ENCODE measurements around the gene ASTL. TPM values are rescaled to one million over a fixed set of nuclear protein-coding genes. Genes with fewer than 3 reads are reported as not detected.

The ASTL gene
- total and polyA plus RNA-seq, 9 of the 15 experiments (the other 6 are each of a cell fraction or from before 2014, with no cell fraction given): not detected

- Histone ChIP-seq H3K9me3 (replicated peaks; ENCODE audit: control insufficient read depth, insufficient read depth, low read depth, low read length) (no peaks in the 10 kb centered on the region), H3K36me3 (ENCODE audit: control insufficient read depth, insufficient read depth, low read length) (no peaks in the 10 kb centered on the region), H2AFZ (ENCODE audit: low read depth, low read length) (no peak overlapping the region), H3K79me2 (ENCODE audit: control insufficient read depth, insufficient read depth, low read length) (no peaks in the 10 kb centered on the region), H3K4me1 (replicated peaks in 1 of 2; ENCODE audit: control insufficient read depth in 2 of 2, insufficient read depth in 2 of 2, low read length in 2 of 2) (peaks cover 0 to 4% of the 10 kb centered on the region in 2 experiments; a peak in 3 of 5 replicates), H3K27ac (ENCODE audit: extremely low read depth, low read depth, low read length) (no peak overlapping the region), H3K27me3 (ENCODE audit: control insufficient read depth in 2 of 2, insufficient read depth in 2 of 2, low read length in 2 of 2) (peaks cover 34 to 63% of the 10 kb centered on the region in 2 experiments), H3K9ac (ENCODE audit: insufficient read depth in 1 of 2, low read depth in 2 of 2, low read length in 2 of 2) (no peak overlapping the region), H4K20me1 (replicated peaks; ENCODE audit: control insufficient read depth, insufficient read depth, low read length) (0 out of 2 replicates have a peak, but pooled peaks cover 20% of the 10 kb centered on the region), H3K4me3 (no peak overlapping the region), H3K4me2 (ENCODE audit: insufficient read depth, low read length) (no peak overlapping the region), H3K9me1 (ENCODE audit: control insufficient read depth, insufficient read depth, low read length) (no peaks in the 10 kb centered on the region)
- no TSS peak for BruUV-seq (replicated peaks)
- TF ChIP-seq ZNF57 (CRISPR knock-in tag; IDR thresholded peaks at IDR 0.05): no peak
- DNase-seq (ENCODE audit: extremely low read depth in 1 of 4, low spot score in 3 of 4): no peak
- WGBS (ENCODE audit: insufficient coverage, low coverage, missing lambda C conversion rate): under 1% methylated on average over 15 of the region's 15 CpGs
- intact Hi-C loops (cut with micrococcal nuclease): loop anchor here (1.0 to 2.0 kb wide), 3 partner anchors 37 to 371 kb away; no protein-coding TSS in a partner anchor
- in situ Hi-C loops (cut with MboI): no loop called here
- no peak for ATAC-seq
- FAIRE-seq: no peak
- ChIA-PET POLR2A (interaction anchor here (1.3 kb wide), 1 partner anchor 37 kb away, joined by 6 read pairs; no protein-coding TSS in a partner anchor), CTCF (ENCODE audit: low intra/inter-chr PET ratio) (interaction anchor here (0.6 to 3.0 kb wide), 4 partner anchors 124 to 371 kb away, joined by 3 to 40 read pairs (median 3); no protein-coding TSS in a partner anchor)
These were observed 752 bp downstream of the ASTL start for GRCh38 chr2:96137321-96138178.

DNA sequence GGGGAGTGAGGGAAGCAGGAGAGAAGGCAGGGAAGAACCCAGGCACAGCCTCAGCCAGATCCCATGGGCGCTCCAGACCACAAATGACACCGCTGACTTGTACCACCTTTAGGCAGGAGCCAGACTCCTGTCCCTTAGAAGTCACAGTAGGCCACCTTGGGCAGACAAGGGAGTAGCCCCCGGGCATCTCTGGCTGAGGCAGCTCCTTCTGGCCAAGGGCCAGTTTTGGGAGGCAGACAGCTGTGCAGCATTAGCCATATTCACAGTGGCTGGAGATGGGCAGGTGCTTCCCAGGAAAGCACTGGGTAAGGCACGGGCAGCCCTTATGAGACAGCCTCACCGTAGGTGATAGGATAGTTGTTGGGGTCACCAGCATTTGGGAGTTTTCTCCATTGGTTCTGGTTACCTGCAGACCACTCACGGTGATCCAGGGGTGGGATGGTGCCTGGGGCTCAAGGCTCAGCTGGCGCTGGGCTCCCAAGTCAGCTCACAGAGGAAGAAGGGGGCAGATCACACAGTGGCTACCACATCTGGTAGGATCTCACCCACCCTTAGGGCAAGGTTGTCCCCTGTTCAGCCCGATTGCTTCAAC lies 2.1 kb downstream of the ASTL start:
- in situ Hi-C loops (cut with MboI): no loop called here
- intact Hi-C loops (cut with micrococcal nuclease): no loop called here

More for the DNA sequence above, 2.1 kb downstream of the ASTL start:
- Histone ChIP-seq H3K4me3 (no peak overlapping the region), H2AFZ (ENCODE audit: low read depth, low read length) (no peak overlapping the region), H3K27me3 (ENCODE audit: control insufficient read depth in 2 of 2, insufficient read depth in 2 of 2, low read length in 2 of 2) (peaks cover 47 to 70% of the 10 kb centered on the region in 2 experiments), H3K4me1 (replicated peaks in 1 of 2; ENCODE audit: control insufficient read depth in 2 of 2, insufficient read depth in 2 of 2, low read length in 2 of 2) (peaks cover 0 to 7% of the 10 kb centered on the region in 2 experiments; a peak in 2 of 5 replicates), H3K79me2 (ENCODE audit: control insufficient read depth, insufficient read depth, low read length) (no peaks in the 10 kb centered on the region), H3K27ac (ENCODE audit: extremely low read depth, low read depth, low read length) (no peak overlapping the region), H3K9me3 (replicated peaks; ENCODE audit: control insufficient read depth, insufficient read depth, low read depth, low read length) (no peaks in the 10 kb centered on the region), H4K20me1 (replicated peaks; ENCODE audit: control insufficient read depth, insufficient read depth, low read length) (peaks cover 20% of the 10 kb centered on the region; the same call in 1 of the 2 replicates), H3K9me1 (ENCODE audit: control insufficient read depth, insufficient read depth, low read length) (no peaks in the 10 kb centered on the region), H3K4me2 (ENCODE audit: insufficient read depth, low read length) (no peak overlapping the region), H3K9ac (ENCODE audit: insufficient read depth in 1 of 2, low read depth in 2 of 2, low read length in 2 of 2) (no peak overlapping the region), H3K36me3 (ENCODE audit: control insufficient read depth, insufficient read depth, low read length) (no peaks in the 10 kb centered on the region)
- ATAC-seq (no peak), FAIRE-seq (no peak), DNase-seq (ENCODE audit: extremely low read depth in 1 of 4, low spot score in 3 of 4) (no peak)
- TF ChIP-seq FOS (IDR thresholded peaks at IDR 0.05; ENCODE audit: extremely low read depth, insufficient read length) (no peak), POLR2H (tag; IDR thresholded peaks at IDR 0.05; ENCODE audit: low read depth) (no peak), NFIC (IDR thresholded peaks at IDR 0.05) (peak; percentile 30; the same call in 1 of the 2 replicates), ERF (CRISPR knock-in tag; IDR thresholded peaks at IDR 0.05) (no peak), TFAP4 (CRISPR knock-in tag; IDR thresholded peaks at IDR 0.05; ENCODE audit: borderline replicate concordance) (no peak), ZNF224 (CRISPR knock-in tag; IDR thresholded peaks at IDR 0.05) (no peak)
- TF ChIP-seq, protein P1, sequence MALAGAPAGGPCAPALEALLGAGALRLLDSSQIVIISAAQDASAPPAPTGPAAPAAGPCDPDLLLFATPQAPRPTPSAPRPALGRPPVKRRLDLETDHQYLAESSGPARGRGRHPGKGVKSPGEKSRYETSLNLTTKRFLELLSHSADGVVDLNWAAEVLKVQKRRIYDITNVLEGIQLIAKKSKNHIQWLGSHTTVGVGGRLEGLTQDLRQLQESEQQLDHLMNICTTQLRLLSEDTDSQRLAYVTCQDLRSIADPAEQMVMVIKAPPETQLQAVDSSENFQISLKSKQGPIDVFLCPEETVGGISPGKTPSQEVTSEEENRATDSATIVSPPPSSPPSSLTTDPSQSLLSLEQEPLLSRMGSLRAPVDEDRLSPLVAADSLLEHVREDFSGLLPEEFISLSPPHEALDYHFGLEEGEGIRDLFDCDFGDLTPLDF (CRISPR knock-in tag; IDR thresholded peaks at IDR 0.05): no peak
- BruUV-seq (replicated peaks): no TSS peak
- POLR2A ChIA-PET: no interaction called here
- CTCF ChIA-PET (ENCODE audit: low intra/inter-chr PET ratio): no interaction called here
- WGBS (ENCODE audit: insufficient coverage, low coverage, missing lambda C conversion rate): 1% methylated on average over 8 of the region's 8 CpGs
